Epithelial cell of esophagus (primary cell): ENCODE results near the gene GPN2.
A peak's percentile ranks its signal among the peaks of the same experiment; 100 is the strongest.
"Not testable (repeated sequence)": the region's sequence is repeated elsewhere in the genome, so short reads cannot be mapped to it uniquely, and the experiment has no call there.

ENCODE experiments used
- DNase-seq: peaks from one replicate; pipeline ENCODE4 v3.0.0; 2010; ENCODE audit warnings: low read depth
- H3K4me3 ChIP-seq: 2 replicates; pipeline ENCODE4 v1.5.1; 2011; ENCODE audit warnings: mild to moderate bottlenecking, low read length, control low read depth
- CTCF ChIP-seq: IDR thresholded peaks from 2 replicates; pipeline ENCODE4 v1.5.1; 2011; ENCODE audit warnings: low read depth, mild to moderate bottlenecking, low read length, control low read depth, inconsistent platforms; ENCODE audit not compliant: insufficient read depth; ENCODE audit errors: missing control alignments

GPN2 gene

DNA sequence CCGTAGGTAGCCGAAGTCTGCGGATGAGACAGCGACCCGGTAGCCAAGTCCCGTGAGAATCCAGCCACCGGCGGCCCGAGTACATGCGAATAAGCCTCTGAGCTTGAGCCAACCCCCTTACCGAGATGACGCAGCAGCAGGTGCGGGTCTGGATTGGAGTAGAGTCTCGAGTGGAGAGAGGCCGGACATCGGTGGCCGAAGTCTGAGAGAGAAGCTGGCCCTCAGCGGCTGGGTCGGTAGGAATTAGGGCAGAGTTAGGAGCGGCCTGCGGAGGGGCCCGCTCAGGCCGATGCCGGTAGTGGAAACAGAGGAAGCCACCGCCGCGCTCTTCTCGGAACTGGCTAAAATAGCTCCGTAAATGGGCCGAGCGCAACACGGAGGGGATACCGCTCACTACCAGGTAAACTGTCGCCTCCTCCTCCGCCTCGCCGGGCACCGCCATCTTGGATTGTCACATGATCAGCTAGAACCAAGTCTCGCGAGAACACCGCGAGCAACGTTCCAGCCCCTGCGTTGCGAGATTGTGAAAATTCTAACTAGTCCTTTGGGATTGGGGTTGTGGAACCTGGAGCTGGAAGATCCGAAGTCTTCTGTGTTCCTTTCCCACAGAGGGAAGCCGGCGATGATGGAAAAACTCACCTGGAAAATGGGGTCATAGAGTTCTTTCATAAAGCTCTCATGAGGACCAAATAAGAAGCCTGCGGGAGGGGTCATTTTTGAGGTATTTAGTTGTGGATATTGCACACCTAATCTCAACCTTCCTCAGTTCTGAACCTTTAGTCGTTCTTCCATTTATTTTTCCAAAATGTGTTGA, 10.1 kb upstream of the GPN2 start, which contains the start of gene GPATCH3:
Gene GPATCH3 (minus strand): TSS at position 467 of the 814 bp plus-strand sequence. CDS start 25 bp downstream, at position 442.
- no peak for TF ChIP-seq CTCF
- peak within 1 kb of the TSS; percentile 84 for H3K4me3 ChIP-seq
- peak; percentile 94 for DNase-seq

DNA sequence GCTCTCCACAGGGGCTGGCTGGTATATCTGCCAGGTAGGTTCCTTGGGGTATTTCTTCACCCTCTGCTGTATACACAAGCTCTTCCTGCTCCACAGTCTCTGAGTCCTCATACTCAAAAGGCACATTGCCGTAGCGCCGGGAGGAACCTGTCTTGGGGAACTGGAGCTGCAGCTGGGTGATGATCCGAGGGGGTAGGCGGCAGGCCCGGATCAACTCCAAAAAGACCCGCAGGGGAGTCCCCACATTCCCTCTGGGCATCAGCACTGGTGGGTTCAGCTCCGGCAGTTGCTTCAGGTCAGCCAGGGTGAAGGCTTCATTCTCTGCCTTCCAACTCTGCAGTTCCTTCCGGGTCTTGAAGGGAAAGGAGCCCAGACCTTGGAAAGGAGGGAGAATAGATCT, 7.3 kb upstream of the GPN2 start:
- DNase-seq: no peak
- no peak for TF ChIP-seq CTCF
- H3K4me3 ChIP-seq: no peak overlapping the region

DNA sequence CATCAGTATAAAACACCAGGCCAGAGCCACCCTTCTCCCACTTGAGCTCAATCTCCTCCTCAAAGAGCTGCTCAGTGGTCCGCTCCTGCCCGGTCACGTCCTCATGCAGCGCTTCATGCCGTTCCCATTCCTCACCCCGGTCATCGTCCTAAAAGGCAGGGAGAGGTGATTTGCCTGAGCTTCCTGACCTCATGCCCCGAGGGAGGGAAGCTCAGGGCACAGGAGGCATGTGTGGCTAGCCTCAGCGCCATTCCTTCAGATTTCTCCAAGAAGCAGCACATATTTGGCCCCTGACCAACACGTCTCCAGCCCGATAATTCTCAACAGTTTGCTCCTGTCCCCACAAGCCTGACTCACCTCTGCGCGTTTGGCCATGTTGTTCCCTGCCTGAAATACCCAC, 4.2 kb upstream of the GPN2 start:
- peak; percentile 89 for DNase-seq
- TF ChIP-seq CTCF: no peak
- no peak overlapping the region for H3K4me3 ChIP-seq

DNA sequence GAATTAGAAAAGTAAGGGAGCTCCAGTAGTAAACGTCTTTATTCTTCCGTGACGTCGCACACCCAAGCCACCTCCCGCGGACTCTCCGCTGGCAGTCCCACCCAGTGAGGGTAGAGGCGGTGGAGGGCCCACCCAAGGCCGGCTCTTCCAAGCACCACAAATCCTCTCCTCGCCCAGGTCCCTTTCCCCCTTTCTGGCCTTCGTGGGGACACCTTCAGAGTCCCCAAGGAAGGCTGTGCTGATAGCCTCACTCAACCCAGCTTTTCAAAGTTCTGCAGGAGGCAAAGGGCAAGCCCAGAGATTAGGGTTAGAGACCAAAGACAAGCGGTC, 349 bp upstream of the GPN2 start:
- H3K4me3 ChIP-seq: peak overlapping the region; percentile 81
- TF ChIP-seq CTCF: no peak
- DNase-seq: no peak

- no peak overlapping the region for H3K4me3 ChIP-seq
- no peak for TF ChIP-seq CTCF
- DNase-seq: no peak
Measured at GRCh38 chr1:26888231-26888630, 1.9 kb downstream of the GPN2 start.

GRCh38 chr1:26887125-26887524, 3.0 kb downstream of the GPN2 start:
- peak; percentile 59 for TF ChIP-seq CTCF
- H3K4me3 ChIP-seq: no peak overlapping the region
- peak; percentile 59 for DNase-seq

DNA sequence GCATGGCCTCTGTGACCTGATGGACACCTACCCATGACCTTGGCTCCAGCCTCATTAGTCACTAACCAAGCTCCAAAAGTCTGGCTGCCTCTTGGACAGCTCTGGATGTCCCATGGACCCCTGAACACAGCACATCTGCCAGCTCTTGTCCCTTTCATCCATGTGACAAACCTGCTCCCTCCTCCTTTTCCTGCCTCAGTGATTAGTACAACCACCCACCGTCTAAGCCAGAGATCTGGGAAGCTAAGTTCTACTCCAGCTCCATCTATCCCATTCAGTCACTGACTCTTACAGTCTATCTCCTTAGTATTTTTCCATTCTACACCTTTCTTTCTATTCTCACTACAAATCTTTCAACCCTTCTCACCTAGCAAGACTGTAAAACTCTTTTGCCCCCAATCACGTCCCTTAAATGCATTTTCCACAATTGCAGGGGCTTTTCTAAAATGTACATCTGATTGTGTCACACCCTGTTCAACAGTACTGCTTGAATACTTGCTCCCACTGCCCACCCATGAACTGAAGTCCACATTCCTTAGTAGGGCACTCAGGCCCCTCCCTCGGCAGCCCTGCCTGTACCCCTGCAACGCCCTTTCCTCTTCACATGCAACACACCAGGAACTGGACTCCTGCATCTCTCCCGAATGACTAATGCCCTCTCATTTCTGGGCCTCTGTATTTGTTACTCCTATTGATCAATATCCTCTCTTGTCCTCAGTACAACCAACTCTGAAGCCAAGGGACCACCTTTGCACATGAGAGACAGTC, 7.2 kb downstream of the GPN2 start:
- no peak overlapping the region for H3K4me3 ChIP-seq
- TF ChIP-seq CTCF: no peak
- DNase-seq: no peak

- H3K4me3 ChIP-seq: not testable (repeated sequence)
Measured at GRCh38 chr1:26881611-26882010, 8.5 kb downstream of the GPN2 start.

More at GRCh38 chr1:26881611-26882010, 8.5 kb downstream of the GPN2 start:
- DNase-seq: not testable (repeated sequence)
